GM12892 (cell line): ENCODE results near the gene RSPH4A.
"Not testable (repeated sequence)": the region's sequence is repeated elsewhere in the genome, so short reads cannot be mapped to it uniquely, and the experiment has no call there.

Experiments
- DNase-seq: peaks from one replicate; pipeline ENCODE4 v3.0.0; 2011; ENCODE audit not compliant: insufficient read length
- FAIRE-seq: peaks from 2 replicates; lab custom pipeline; 2011; peaks lifted over from hg19 to GRCh38; lab: Jason Lieb, UNC
- POLR2A ChIP-seq: IDR thresholded peaks from 2 replicates; pipeline ENCODE4 v1.6.1; 2011; ENCODE audit warnings: low read depth, low read length, control low read depth
- POLR2AphosphoS5 ChIP-seq: IDR thresholded peaks from 2 replicates; pipeline ENCODE4 v1.6.1; 2011; ENCODE audit warnings: low read depth, low read length, control low read depth
- TAF1 ChIP-seq: IDR thresholded peaks from 2 replicates; pipeline ENCODE4 v1.6.1; 2011; ENCODE audit warnings: low read depth, mild to moderate bottlenecking, control low read depth, low read length, borderline replicate concordance

The RSPH4A gene

GRCh38 chr6:116631379-116631990, 15.2 kb downstream of the RSPH4A start:
- FAIRE-seq, result no peak
- no peak for DNase-seq
- TF ChIP-seq POLR2A, result no peak
- no peak for TF ChIP-seq TAF1
- TF ChIP-seq POLR2AphosphoS5, result no peak

- TF ChIP-seq POLR2AphosphoS5 (no peak), POLR2A (no peak), TAF1 (no peak)
- no peak for FAIRE-seq
- no peak for DNase-seq
Measured at GRCh38 chr6:116633685-116634084, 17.4 kb downstream of the RSPH4A start.

GRCh38 chr6:116648156-116648555, 31.9 kb downstream of the RSPH4A start:
- FAIRE-seq (no peak), DNase-seq (no peak)
- TF ChIP-seq POLR2AphosphoS5, result no peak

- TF ChIP-seq TAF1 (no peak), POLR2AphosphoS5 (no peak)
- FAIRE-seq (no peak), DNase-seq (no peak)
Measured at GRCh38 chr6:116649129-116649528, 32.9 kb downstream of the RSPH4A start.

GRCh38 chr6:116651916-116652315, 35.6 kb downstream of the RSPH4A start:
- TF ChIP-seq TAF1 (no peak), POLR2AphosphoS5 (no peak), POLR2A (no peak)
- FAIRE-seq (no peak), DNase-seq (no peak)

- TF ChIP-seq POLR2AphosphoS5 (no peak), POLR2A (no peak), TAF1 (no peak)
- FAIRE-seq (peak; percentile 21), DNase-seq (no peak)
Measured at GRCh38 chr6:116661594-116661993, 45.3 kb downstream of the RSPH4A start.

GRCh38 chr6:116662202-116662601, 45.9 kb downstream of the RSPH4A start:
- FAIRE-seq (no peak), DNase-seq (no peak)
- TF ChIP-seq POLR2A, result no peak
- TF ChIP-seq TAF1, result no peak
- no peak for TF ChIP-seq POLR2AphosphoS5

GRCh38 chr6:116663308-116663707, 47.0 kb downstream of the RSPH4A start:
- FAIRE-seq, result no peak

GRCh38 chr6:116664169-116664568, 47.9 kb downstream of the RSPH4A start:
- FAIRE-seq, DNase-seq: not testable (repeated sequence)

More at GRCh38 chr6:116663308-116663707, 47.0 kb downstream of the RSPH4A start:
- no peak for TF ChIP-seq POLR2A
- no peak for TF ChIP-seq POLR2AphosphoS5
- no peak for TF ChIP-seq TAF1
- DNase-seq, result no peak

GRCh38 chr6:116665464-116665863, 49.2 kb downstream of the RSPH4A start:
- DNase-seq (no peak), FAIRE-seq (no peak)
- TF ChIP-seq TAF1 (no peak), POLR2A (no peak), POLR2AphosphoS5 (no peak)

GRCh38 chr6:116666869-116667268, 50.6 kb downstream of the RSPH4A start:
- peak; percentile 93 for FAIRE-seq
- DNase-seq, result no peak
- no peak for TF ChIP-seq TAF1
- no peak for TF ChIP-seq POLR2A
- no peak for TF ChIP-seq POLR2AphosphoS5

GRCh38 chr6:116667623-116668022, 51.3 kb downstream of the RSPH4A start:
- TF ChIP-seq POLR2A (no peak), POLR2AphosphoS5 (no peak), TAF1 (no peak)
- no peak for DNase-seq
- FAIRE-seq, result peak; percentile 62

GRCh38 chr6:116672306-116672705, 56.0 kb downstream of the RSPH4A start:
- DNase-seq, result no peak

More at GRCh38 chr6:116672306-116672705, 56.0 kb downstream of the RSPH4A start:
- TF ChIP-seq TAF1 (no peak), POLR2A (no peak), POLR2AphosphoS5 (no peak)
- no peak for FAIRE-seq
